ENCODE data around the gene KLHL18.
"Not testable (repeated sequence)": the region's sequence is repeated elsewhere in the genome, so short reads cannot be mapped to it uniquely, and the experiment has no call there.

The KLHL18 gene

GRCh38 chr3:47299381-47300318 is 16.9 kb downstream of the KLHL18 start:
- Mint-ChIP-seq H3K27ac (no peak overlapping the region), H3K4me3 (no peak overlapping the region)
- TF ChIP-seq CTCF (IDR thresholded peaks at IDR 0.05; ENCODE audit: unreplicated experiment in 3 of 3), result no peak

GRCh38 chr3:47301456-47301855 is 18.7 kb downstream of the KLHL18 start:
- Mint-ChIP-seq H3K36me3 (ENCODE audit: low read depth) (peaks cover 51% of the 10 kb centered on the region), H3K9me3 (no peaks in the 10 kb centered on the region), H3K27ac (no peak overlapping the region), H3K4me1 (no peaks in the 10 kb centered on the region), H3K27me3 (ENCODE audit: low read depth) (no peaks in the 10 kb centered on the region), H3K4me3 (no peak overlapping the region)
- no peak for TF ChIP-seq CTCF (IDR thresholded peaks at IDR 0.05; ENCODE audit: unreplicated experiment in 3 of 3)

More at GRCh38 chr3:47299381-47300318, 16.9 kb downstream of the KLHL18 start:
- H3K9me3 Mint-ChIP-seq, result no peaks in the 10 kb centered on the region
- no peaks in the 10 kb centered on the region for H3K27me3 Mint-ChIP-seq (ENCODE audit: low read depth)
- peaks cover 36% of the 10 kb centered on the region for H3K36me3 Mint-ChIP-seq (ENCODE audit: low read depth)
- no peaks in the 10 kb centered on the region for H3K4me1 Mint-ChIP-seq

- H3K4me1 Mint-ChIP-seq, result no peaks in the 10 kb centered on the region
- H3K27ac Mint-ChIP-seq, result no peak overlapping the region
- peaks cover 76% of the 10 kb centered on the region for H3K36me3 Mint-ChIP-seq (ENCODE audit: low read depth)
- TF ChIP-seq CTCF (IDR thresholded peaks at IDR 0.05; ENCODE audit: unreplicated experiment in 3 of 3), result no peak
- H3K27me3 Mint-ChIP-seq (ENCODE audit: low read depth), result no peaks in the 10 kb centered on the region
- H3K9me3 Mint-ChIP-seq, result peaks cover 8% of the 10 kb centered on the region
- H3K4me3 Mint-ChIP-seq, result no peak overlapping the region
These were observed 23.3 kb downstream of the KLHL18 start for GRCh38 chr3:47306022-47306421.

GRCh38 chr3:47309231-47309630 is 26.5 kb downstream of the KLHL18 start:
- H3K4me3 Mint-ChIP-seq; H3K4me1 Mint-ChIP-seq; H3K27ac Mint-ChIP-seq; H3K27me3 Mint-ChIP-seq (ENCODE audit: low read depth); H3K9me3 Mint-ChIP-seq: not testable (repeated sequence)
- peaks cover 54% of the 10 kb centered on the region for H3K36me3 Mint-ChIP-seq (ENCODE audit: low read depth)

GRCh38 chr3:47310391-47310790 is 27.6 kb downstream of the KLHL18 start:
- Mint-ChIP-seq H3K27ac (no peak overlapping the region), H3K4me3 (no peak overlapping the region), H3K36me3 (ENCODE audit: low read depth) (peaks cover 46% of the 10 kb centered on the region), H3K9me3 (peaks cover 8% of the 10 kb centered on the region), H3K27me3 (ENCODE audit: low read depth) (no peaks in the 10 kb centered on the region), H3K4me1 (peaks cover 10% of the 10 kb centered on the region)
- TF ChIP-seq CTCF (IDR thresholded peaks at IDR 0.05; ENCODE audit: unreplicated experiment in 3 of 3), result no peak

GRCh38 chr3:47313341-47314055 is 30.8 kb downstream of the KLHL18 start:
- peaks cover 8% of the 10 kb centered on the region for H3K9me3 Mint-ChIP-seq
- no peak overlapping the region for H3K27ac Mint-ChIP-seq
- H3K4me3 Mint-ChIP-seq, result no peak overlapping the region
- TF ChIP-seq CTCF (IDR thresholded peaks at IDR 0.05; ENCODE audit: unreplicated experiment in 3 of 3), result no peak
- H3K4me1 Mint-ChIP-seq, result peaks cover 10% of the 10 kb centered on the region
- no peaks in the 10 kb centered on the region for H3K27me3 Mint-ChIP-seq (ENCODE audit: low read depth)
- H3K36me3 Mint-ChIP-seq (ENCODE audit: low read depth), result peaks cover 21% of the 10 kb centered on the region
